Loucy (cell line): ENCODE measurements around the gene DMRTB1.

Experiments
- H2AFZ ChIP-seq: fragments of 200-600 bp; sonication (generic); 2 replicates; pipeline ENCODE4 v1.6.0; 2016; ENCODE audit warnings: antibody characterized with exemption, mild to moderate bottlenecking, low read length, moderate library complexity
- H3F3A ChIP-seq: fragments of 200-600 bp; 2 replicates; pipeline ENCODE4 v1.6.0; 2016; ENCODE audit warnings: antibody characterized with exemption, low read depth, mild to moderate bottlenecking
- H3K27me3 ChIP-seq: fragments of 200-600 bp; sonication (generic); 2 replicates; pipeline ENCODE4 v1.6.1; 2014; ENCODE audit warnings: low read length, mild to moderate bottlenecking; ENCODE audit not compliant: insufficient read depth, poor library complexity, severe bottlenecking
- H3K36me3 ChIP-seq: fragments of 200-600 bp; sonication (generic); 2 replicates; pipeline ENCODE4 v1.6.1; 2016; ENCODE audit warnings: low read length; ENCODE audit not compliant: insufficient read depth
- H3K4me1 ChIP-seq: fragments of 200-600 bp; sonication (generic); 2 replicates; pipeline ENCODE4 v1.5.1; 2014; ENCODE audit warnings: low read length, mild to moderate bottlenecking; ENCODE audit not compliant: insufficient read depth, poor library complexity, severe bottlenecking
- H3K4me2 ChIP-seq: fragments of 200-600 bp; sonication (generic); 2 replicates; pipeline ENCODE4 v1.6.0; 2014; ENCODE audit warnings: antibody characterized with exemption, low read length, low read depth, mild to moderate bottlenecking; ENCODE audit not compliant: poor library complexity, severe bottlenecking
- H3K4me3 ChIP-seq: fragments of 200-600 bp; sonication (generic); 2 replicates; pipeline ENCODE4 v1.5.1; 2014; ENCODE audit warnings: low read length, mild to moderate bottlenecking, mixed read lengths; ENCODE audit not compliant: poor library complexity, severe bottlenecking
- H3K79me2 ChIP-seq: fragments of 200-600 bp; sonication (generic); 2 replicates; pipeline ENCODE4 v1.6.1; 2014; ENCODE audit warnings: low read length; ENCODE audit not compliant: insufficient read depth
- H3K9ac ChIP-seq: fragments of 200-600 bp; sonication (generic); 2 replicates; pipeline ENCODE4 v1.6.0; 2014; ENCODE audit warnings: mild to moderate bottlenecking, low read depth, low read length, moderate library complexity; ENCODE audit not compliant: poor library complexity, severe bottlenecking
- H3K9me2 ChIP-seq: fragments of 200-600 bp; sonication (generic); replicated peaks from 2 replicates; pipeline ENCODE4 v1.6.1; 2016; ENCODE audit warnings: low read depth, low read length, mixed read lengths
- H3K9me3 ChIP-seq: fragments of 200-600 bp; sonication (generic); 2 replicates; pipeline ENCODE4 v1.6.1; 2014; ENCODE audit warnings: mild to moderate bottlenecking, antibody characterized with exemption, low read length, low read depth; ENCODE audit not compliant: insufficient read depth
- H4K20me1 ChIP-seq: fragments of 200-600 bp; sonication (generic); 2 replicates; pipeline ENCODE4 v1.6.0; 2014; ENCODE audit warnings: antibody characterized with exemption, low read length, mild to moderate bottlenecking; ENCODE audit not compliant: insufficient read depth, poor library complexity, severe bottlenecking
- CTCF ChIP-seq: fragments of 200-600 bp; sonication (generic); conservative IDR thresholded peaks from 2 replicates; pipeline ENCODE4 v1.5.1; 2014; ENCODE audit warnings: mild to moderate bottlenecking, antibody characterized with exemption, low read length
- EZH2phosphoT487 ChIP-seq: fragments of 200-600 bp; IDR thresholded peaks from 2 replicates; pipeline ENCODE4 v1.6.1; 2018; ENCODE audit warnings: antibody characterized with exemption, mild to moderate bottlenecking, moderate library complexity, borderline replicate concordance

DMRTB1 gene

DNA sequence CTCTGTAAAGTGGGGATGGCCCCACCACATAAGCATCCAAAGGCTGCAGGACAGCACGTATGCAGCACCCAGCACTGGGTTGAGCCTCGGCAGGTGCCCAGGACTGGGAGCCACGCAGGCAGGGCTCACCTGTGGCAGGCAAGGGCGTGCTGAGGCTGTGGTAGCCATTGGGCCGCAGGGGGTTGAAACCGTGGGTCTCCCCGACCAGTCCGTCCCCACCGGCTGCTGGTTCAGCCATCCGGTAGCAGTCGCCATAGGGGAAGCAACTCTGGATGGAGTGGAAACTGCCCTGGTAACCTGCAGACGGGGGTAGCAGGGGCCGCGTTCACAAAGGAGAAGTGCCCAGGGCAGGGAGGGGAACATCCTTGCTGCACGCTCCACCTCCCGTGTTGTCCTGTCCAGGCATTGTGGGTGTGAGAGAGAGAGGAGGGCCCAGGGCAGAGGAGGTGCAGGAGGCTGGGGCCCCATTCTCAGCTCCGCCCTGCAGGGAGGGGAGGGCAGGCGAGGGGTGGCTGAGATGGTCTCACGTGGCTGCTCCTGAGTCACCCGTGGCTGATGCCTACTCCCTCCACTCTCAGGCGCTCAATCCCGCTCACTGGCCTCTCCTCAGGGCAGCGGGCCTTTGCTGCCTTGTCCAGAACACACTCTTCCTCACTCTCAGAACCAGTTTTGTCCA lies 49.9 kb downstream of the DMRTB1 start:
- H3K4me3 ChIP-seq = no peak overlapping the region

DNA sequence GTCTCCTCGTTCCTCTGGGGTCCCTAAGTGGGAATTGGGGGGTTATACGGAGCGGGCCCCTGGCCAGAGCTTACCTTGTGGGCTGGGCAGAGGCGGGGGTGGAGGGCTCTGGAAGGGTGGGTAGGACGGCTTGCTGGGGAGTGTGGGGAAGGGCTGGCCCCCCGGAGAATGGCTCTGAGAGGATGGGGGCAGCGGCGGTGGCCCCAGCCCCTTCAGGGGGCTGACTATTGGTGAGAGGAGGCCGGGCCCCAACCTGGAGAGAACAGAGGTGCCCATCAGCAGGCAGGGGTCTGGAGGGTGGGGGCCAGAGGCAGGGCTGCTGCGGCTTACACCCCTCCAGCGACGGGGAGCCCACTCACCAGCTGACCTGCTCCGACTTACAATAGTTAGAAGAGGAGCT lies 50.6 kb downstream of the DMRTB1 start:
- no peak for TF ChIP-seq CTCF
- no peak for TF ChIP-seq EZH2phosphoT487
- H3K4me1 ChIP-seq = peaks cover 36% of the 10 kb centered on the region
- no peaks in the 10 kb centered on the region for H3K36me3 ChIP-seq

More for the DNA sequence above, 49.9 kb downstream of the DMRTB1 start:
- no peaks in the 10 kb centered on the region for H3F3A ChIP-seq
- no peaks in the 10 kb centered on the region for H3K36me3 ChIP-seq
- no peak overlapping the region for H3K4me2 ChIP-seq
- H4K20me1 ChIP-seq = no peaks in the 10 kb centered on the region
- no peaks in the 10 kb centered on the region for H3K27me3 ChIP-seq
- no peaks in the 10 kb centered on the region for H3K9me3 ChIP-seq
- H3K9ac ChIP-seq = no peak overlapping the region
- H3K79me2 ChIP-seq = no peaks in the 10 kb centered on the region
- TF ChIP-seq CTCF (no peak), EZH2phosphoT487 (no peak)
- no peaks in the 10 kb centered on the region for H3K9me2 ChIP-seq
- peaks cover 36% of the 10 kb centered on the region for H3K4me1 ChIP-seq
- no peak overlapping the region for H2AFZ ChIP-seq

DNA sequence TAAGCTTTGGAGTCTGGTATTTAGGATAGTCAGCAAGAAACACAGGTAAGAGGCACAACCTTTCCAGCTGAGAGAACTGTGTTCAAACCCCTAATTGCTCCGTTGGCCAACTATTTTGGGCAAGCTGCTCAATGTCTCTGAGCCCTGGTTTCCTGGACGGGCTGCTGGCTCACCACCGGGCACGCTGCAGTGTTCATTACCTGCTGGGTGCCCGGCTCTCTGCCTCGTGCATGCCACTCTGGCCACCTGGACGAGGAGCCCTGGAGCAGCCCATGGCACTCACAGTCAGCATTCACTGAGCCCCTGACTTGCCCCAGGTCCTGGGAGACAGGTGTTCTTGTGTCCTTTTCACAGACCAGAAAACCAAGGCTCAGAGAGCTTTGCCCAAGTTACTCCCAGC lies 51.0 kb downstream of the DMRTB1 start:
- H3K36me3 ChIP-seq = no peaks in the 10 kb centered on the region
- no peaks in the 10 kb centered on the region for H3F3A ChIP-seq
- H3K4me1 ChIP-seq = peaks cover 36% of the 10 kb centered on the region
- H2AFZ ChIP-seq = no peak overlapping the region
- no peak overlapping the region for H3K4me2 ChIP-seq
- no peak overlapping the region for H3K9ac ChIP-seq
- no peaks in the 10 kb centered on the region for H3K79me2 ChIP-seq
- no peaks in the 10 kb centered on the region for H4K20me1 ChIP-seq
- H3K9me3 ChIP-seq = no peaks in the 10 kb centered on the region
- H3K4me3 ChIP-seq = no peak overlapping the region
- no peaks in the 10 kb centered on the region for H3K9me2 ChIP-seq
- TF ChIP-seq CTCF = no peak
- no peak for TF ChIP-seq EZH2phosphoT487
- no peaks in the 10 kb centered on the region for H3K27me3 ChIP-seq

More for the DNA sequence above, 50.6 kb downstream of the DMRTB1 start:
- Histone ChIP-seq H3K79me2 (no peaks in the 10 kb centered on the region), H3K4me2 (no peak overlapping the region), H3K27me3 (no peaks in the 10 kb centered on the region), H2AFZ (no peak overlapping the region), H3F3A (no peaks in the 10 kb centered on the region), H3K9me3 (no peaks in the 10 kb centered on the region), H4K20me1 (no peaks in the 10 kb centered on the region), H3K9ac (no peak overlapping the region), H3K9me2 (no peaks in the 10 kb centered on the region), H3K4me3 (no peak overlapping the region)
